ENCODE data around the gene CCDC154. TPM values are rescaled to one million over a fixed set of nuclear protein-coding genes. Genes with fewer than 3 reads are reported as not detected.

CCDC154 gene
- total RNA-seq, 4 donors from 2014 or later, result 0.48 to 5.3 (median 0.51) TPM; not detected in 1

- no peaks in the 10 kb centered on the region for H3K27me3 ChIP-seq
- H3K4me1 ChIP-seq, result no peaks in the 10 kb centered on the region
- DNase-seq, result no peak
- no peak overlapping the region for H3K4me3 ChIP-seq
- intact Hi-C loops (cut with DNase I; ENCODE audit: low total_unique reads), result no loop called here
- H3K27ac ChIP-seq, result no peak overlapping the region
- TF ChIP-seq POLR2A (IDR thresholded peaks at IDR 0.05), result no peak
- no peak for TF ChIP-seq CTCF (IDR thresholded peaks at IDR 0.05)
- no peaks in the 10 kb centered on the region for H3K9me3 ChIP-seq
- no peaks in the 10 kb centered on the region for H3K36me3 ChIP-seq
Observed at GRCh38 chr16:1393613-1394176, 50.7 kb downstream of the CCDC154 start.

- H3K4me3 ChIP-seq, result no peak overlapping the region
- TF ChIP-seq POLR2A (IDR thresholded peaks at IDR 0.05), result no peak
- TF ChIP-seq CTCF (IDR thresholded peaks at IDR 0.05), result no peak
- DNase-seq, result no peak
- intact Hi-C loops (cut with DNase I; ENCODE audit: low total_unique reads), result no loop called here
- H3K27me3 ChIP-seq, result no peaks in the 10 kb centered on the region
- H3K27ac ChIP-seq, result no peak overlapping the region
- no peaks in the 10 kb centered on the region for H3K9me3 ChIP-seq
- no peaks in the 10 kb centered on the region for H3K36me3 ChIP-seq
- no peaks in the 10 kb centered on the region for H3K4me1 ChIP-seq
Observed at GRCh38 chr16:1392826-1393225, 51.5 kb downstream of the CCDC154 start.

- H3K27ac ChIP-seq, result no peak overlapping the region
- H3K27me3 ChIP-seq, result no peaks in the 10 kb centered on the region
- H3K36me3 ChIP-seq, result no peaks in the 10 kb centered on the region
- H3K4me1 ChIP-seq, result no peaks in the 10 kb centered on the region
- no peak for TF ChIP-seq POLR2A (IDR thresholded peaks at IDR 0.05)
- no peak for TF ChIP-seq CTCF (IDR thresholded peaks at IDR 0.05)
- H3K4me3 ChIP-seq, result no peak overlapping the region
- H3K9me3 ChIP-seq, result no peaks in the 10 kb centered on the region
- intact Hi-C loops (cut with DNase I; ENCODE audit: low total_unique reads), result no loop called here
- no peak for DNase-seq
Observed at GRCh38 chr16:1390239-1390779, 54.0 kb downstream of the CCDC154 start.

GRCh38 chr16:1389762-1390161, 54.6 kb downstream of the CCDC154 start:
- no peak overlapping the region for H3K27ac ChIP-seq
- DNase-seq, result no peak
- no peaks in the 10 kb centered on the region for H3K4me1 ChIP-seq
- H3K36me3 ChIP-seq, result no peaks in the 10 kb centered on the region
- no peaks in the 10 kb centered on the region for H3K9me3 ChIP-seq
- H3K27me3 ChIP-seq, result no peaks in the 10 kb centered on the region
- TF ChIP-seq CTCF (IDR thresholded peaks at IDR 0.05), result no peak
- TF ChIP-seq POLR2A (IDR thresholded peaks at IDR 0.05), result no peak
- intact Hi-C loops (cut with DNase I; ENCODE audit: low total_unique reads), result no loop called here
- H3K4me3 ChIP-seq, result no peak overlapping the region

GRCh38 chr16:1387331-1387730, 57.0 kb downstream of the CCDC154 start:
- no peak for DNase-seq
- no peaks in the 10 kb centered on the region for H3K36me3 ChIP-seq
- H3K9me3 ChIP-seq, result no peaks in the 10 kb centered on the region
- TF ChIP-seq POLR2A (IDR thresholded peaks at IDR 0.05), result no peak
- TF ChIP-seq CTCF (IDR thresholded peaks at IDR 0.05), result no peak
- intact Hi-C loops (cut with DNase I; ENCODE audit: low total_unique reads), result no loop called here
- no peaks in the 10 kb centered on the region for H3K27me3 ChIP-seq
- no peak overlapping the region for H3K27ac ChIP-seq
- H3K4me3 ChIP-seq, result no peak overlapping the region
- no peaks in the 10 kb centered on the region for H3K4me1 ChIP-seq

Measured in uterus (tissue), 4 donors.